HEK293 (cell line): ENCODE data around the gene SLC30A1.

ENCODE experiments used
- CTCF ChIP-seq: fragments of 450-650 bp; formaldehyde crosslinking; IDR thresholded peaks from 2 replicates; pipeline ENCODE4 v1.5.1; 2016; ENCODE audit warnings: missing biosample characterization, missing genetic modification characterization
- OVOL3 ChIP-seq: fragments of 450-650 bp; formaldehyde crosslinking; IDR thresholded peaks from 2 replicates; pipeline ENCODE4 v1.5.1; 2016; ENCODE audit warnings: missing biosample characterization, missing genetic modification characterization
- ZNF138 ChIP-seq: fragments of 450-650 bp; formaldehyde crosslinking; IDR thresholded peaks from 2 replicates; pipeline ENCODE4 v1.5.1; 2016; ENCODE audit warnings: missing biosample characterization, missing genetic modification characterization, borderline replicate concordance
- ZNF274 ChIP-seq, 2 experiments: fragments of 200-500 bp in 1 of 2; fragments of 450-650 bp in 1 of 2; sonication (Bioruptor generic) in 1 of 2; formaldehyde crosslinking in 1 of 2; IDR thresholded peaks; 2 replicates each; pipeline versions ENCODE4 v1.5.1 to v1.6.1; 2014 to 2016; ENCODE audit warnings: borderline replicate concordance in 1 of 2, inconsistent platforms in 1 of 2, low read length in 1 of 2, missing biosample characterization in 1 of 2, missing genetic modification characterization in 1 of 2
- TF ChIP-seq, protein P1 (sequence below): fragments of 450-650 bp; formaldehyde crosslinking; IDR thresholded peaks from 2 replicates; pipeline ENCODE4 v1.5.1; 2016; ENCODE audit warnings: missing biosample characterization, missing genetic modification characterization, low read depth

GRCh38 chr1:211591980-211592493 lies 13.1 kb upstream of the SLC30A1 start:
- TF ChIP-seq CTCF (tag by site-specific recombination): no peak
- TF ChIP-seq ZNF274 (IDR thresholded peaks at IDR 0.05; ENCODE audit: low read length): no peak
- no peak for TF ChIP-seq ZNF274 (tag by site-specific recombination; IDR thresholded peaks at IDR 0.05; ENCODE audit: borderline replicate concordance)
- no peak for TF ChIP-seq ZNF138 (tag by site-specific recombination)
- peak; percentile 18; the same call in 1 of the 2 replicates for TF ChIP-seq OVOL3 (tag by site-specific recombination)
- TF ChIP-seq, protein P1, sequence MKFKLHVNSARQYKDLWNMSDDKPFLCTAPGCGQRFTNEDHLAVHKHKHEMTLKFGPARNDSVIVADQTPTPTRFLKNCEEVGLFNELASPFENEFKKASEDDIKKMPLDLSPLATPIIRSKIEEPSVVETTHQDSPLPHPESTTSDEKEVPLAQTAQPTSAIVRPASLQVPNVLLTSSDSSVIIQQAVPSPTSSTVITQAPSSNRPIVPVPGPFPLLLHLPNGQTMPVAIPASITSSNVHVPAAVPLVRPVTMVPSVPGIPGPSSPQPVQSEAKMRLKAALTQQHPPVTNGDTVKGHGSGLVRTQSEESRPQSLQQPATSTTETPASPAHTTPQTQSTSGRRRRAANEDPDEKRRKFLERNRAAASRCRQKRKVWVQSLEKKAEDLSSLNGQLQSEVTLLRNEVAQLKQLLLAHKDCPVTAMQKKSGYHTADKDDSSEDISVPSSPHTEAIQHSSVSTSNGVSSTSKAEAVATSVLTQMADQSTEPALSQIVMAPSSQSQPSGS (tag by site-specific recombination): 0 out of 2 replicates have a peak, but pooled peaks have one; percentile 2
